K562 (cell line): ENCODE results near the gene SPAG9. TPM values are rescaled to one million over a fixed set of nuclear protein-coding genes. Genes with fewer than 3 reads are reported as not detected.

ENCODE experiments used
- ASH1L ChIP-seq: fragments of 450-650 bp; IDR thresholded peaks from 2 replicates; pipeline ENCODE4 v1.6.1; 2018; ENCODE audit warnings: borderline replicate concordance, mild to moderate bottlenecking, low read depth; ENCODE audit not compliant: partially characterized antibody
- CXXC5 ChIP-seq: fragments of 250-450 bp; sonication (Bioruptor Pico); IDR thresholded peaks from 2 replicates; pipeline ENCODE4 v1.8.0; 2022; ENCODE audit warnings: inconsistent platforms, mild to moderate bottlenecking, moderate library complexity
- DACH1 ChIP-seq: fragments of 450-650 bp; IDR thresholded peaks from 2 replicates; pipeline ENCODE4 v1.6.1; 2018; ENCODE audit not compliant: partially characterized antibody
- HDAC1 ChIP-seq, 2 experiments: fragments of 450-650 bp; IDR thresholded peaks; 2 replicates each; pipeline ENCODE4 v1.6.1; 2016 to 2017; ENCODE audit warnings: inconsistent platforms in 1 of 2, mild to moderate bottlenecking in 1 of 2, moderate library complexity in 1 of 2
- KDM5B ChIP-seq: fragments of 200-600 bp; sonication (generic); IDR thresholded peaks from 2 replicates; pipeline ENCODE4 v1.6.1; 2012; ENCODE audit warnings: low read depth, mild to moderate bottlenecking, moderate library complexity, low read length, control low read depth, inconsistent platforms; ENCODE audit not compliant: insufficient replicate concordance
- SETDB1 ChIP-seq: IDR thresholded peaks from one replicate; pipeline ENCODE4 v1.6.1; 2012; ENCODE audit warnings: low read length, control low read depth, inconsistent platforms
- SMAD3 ChIP-seq: fragments of 450-650 bp; formaldehyde crosslinking; conservative IDR thresholded peaks from 2 replicates; pipeline ENCODE4 v1.4.0; 2020; ENCODE audit warnings: mild to moderate bottlenecking
- SRSF1 ChIP-seq: fragments of 200-400 bp; formaldehyde crosslinking; IDR thresholded peaks from 2 replicates; pipeline ENCODE4 v1.6.1; 2017; ENCODE audit warnings: mild to moderate bottlenecking, low read depth, low read length, moderate library complexity
- TARDBP ChIP-seq: fragments of 450-650 bp; IDR thresholded peaks from 2 replicates; pipeline ENCODE4 v1.6.1; 2016
- TCF7L2 ChIP-seq: fragments of 150-350 bp; IDR thresholded peaks from 2 replicates; pipeline ENCODE4 v1.6.1; 2016; ENCODE audit warnings: low read depth, mild to moderate bottlenecking, low read length, moderate library complexity
- TGIF2 ChIP-seq: sonication (generic); formaldehyde crosslinking; IDR thresholded peaks from 2 replicates; pipeline ENCODE4 v1.8.1; 2022; ENCODE audit warnings: mild to moderate bottlenecking, missing genetic modification reagents, moderate library complexity
- ZNF263 ChIP-seq: sonication (generic); formaldehyde crosslinking; IDR thresholded peaks from 2 replicates; pipeline ENCODE4 v1.8.0; 2022; ENCODE audit warnings: mild to moderate bottlenecking, missing genetic modification reagents, borderline replicate concordance
- ZSCAN29 ChIP-seq: fragments of 450-650 bp; IDR thresholded peaks from 2 replicates; pipeline ENCODE4 v1.6.1; 2017
- polyA plus RNA-seq, 8 experiments: library from polyadenylated mRNA; depleted of rRNA in 4 of 8; stranded (reverse) in 5 of 8; unstranded in 3 of 8; fragments of >200 nt; fragmentation: Nextera tagmentation in 2 of 8; fragmentation: Illumina TruSeq in 1 of 8; extraction: Ambion mirVana in 2 of 8; extraction: Trizol in 1 of 8; gene quantifications; 2 replicates each; pipeline versions ENCODE4 v1.2.1 to v1.2.3, GENCODE V29; 2011 to 2014; ENCODE audit warnings: inconsistent platforms in 1 of 8, missing spikeins in 1 of 8
- total RNA-seq, 7 experiments: library from RNA; depleted of rRNA in 6 of 7; stranded (reverse); fragments of >200 nt in 6 of 7; fragmentation: Illumina TruSeq in 2 of 7; extraction: Trizol in 2 of 7; gene quantifications; 2 replicates each; pipeline versions ENCODE4 v1.2.1 to v1.2.3, GENCODE V29; 2011 to 2021; ENCODE audit warnings: low replicate concordance in 1 of 7
- TF ChIP-seq, protein P1 (sequence below): sonication (generic); formaldehyde crosslinking; IDR thresholded peaks from 2 replicates; pipeline ENCODE4 v1.8.1; 2023; ENCODE audit warnings: mild to moderate bottlenecking, missing genetic modification reagents
- TF ChIP-seq, protein P2 (sequence below): fragments of 150-350 bp; IDR thresholded peaks from 2 replicates; pipeline ENCODE4 v1.6.1; 2014; ENCODE audit warnings: low read depth, mild to moderate bottlenecking, low read length, borderline replicate concordance
- TF ChIP-seq, protein P3 (sequence below): sonication (generic); formaldehyde crosslinking; IDR thresholded peaks from 2 replicates; pipeline ENCODE4 v1.8.0; 2022; ENCODE audit warnings: missing genetic modification reagents, mild to moderate bottlenecking, borderline replicate concordance
- TF ChIP-seq, protein P4 (sequence below): fragments of 450-650 bp; IDR thresholded peaks from 2 replicates; pipeline ENCODE4 v1.6.1; 2018; ENCODE audit not compliant: partially characterized antibody

The SPAG9 gene
- total and polyA plus RNA-seq, 9 of the 15 experiments (the other 6 are each of a cell fraction or from before 2014, with no cell fraction given) = 12.2 to 99.2 (median 58.2) TPM

DNA sequence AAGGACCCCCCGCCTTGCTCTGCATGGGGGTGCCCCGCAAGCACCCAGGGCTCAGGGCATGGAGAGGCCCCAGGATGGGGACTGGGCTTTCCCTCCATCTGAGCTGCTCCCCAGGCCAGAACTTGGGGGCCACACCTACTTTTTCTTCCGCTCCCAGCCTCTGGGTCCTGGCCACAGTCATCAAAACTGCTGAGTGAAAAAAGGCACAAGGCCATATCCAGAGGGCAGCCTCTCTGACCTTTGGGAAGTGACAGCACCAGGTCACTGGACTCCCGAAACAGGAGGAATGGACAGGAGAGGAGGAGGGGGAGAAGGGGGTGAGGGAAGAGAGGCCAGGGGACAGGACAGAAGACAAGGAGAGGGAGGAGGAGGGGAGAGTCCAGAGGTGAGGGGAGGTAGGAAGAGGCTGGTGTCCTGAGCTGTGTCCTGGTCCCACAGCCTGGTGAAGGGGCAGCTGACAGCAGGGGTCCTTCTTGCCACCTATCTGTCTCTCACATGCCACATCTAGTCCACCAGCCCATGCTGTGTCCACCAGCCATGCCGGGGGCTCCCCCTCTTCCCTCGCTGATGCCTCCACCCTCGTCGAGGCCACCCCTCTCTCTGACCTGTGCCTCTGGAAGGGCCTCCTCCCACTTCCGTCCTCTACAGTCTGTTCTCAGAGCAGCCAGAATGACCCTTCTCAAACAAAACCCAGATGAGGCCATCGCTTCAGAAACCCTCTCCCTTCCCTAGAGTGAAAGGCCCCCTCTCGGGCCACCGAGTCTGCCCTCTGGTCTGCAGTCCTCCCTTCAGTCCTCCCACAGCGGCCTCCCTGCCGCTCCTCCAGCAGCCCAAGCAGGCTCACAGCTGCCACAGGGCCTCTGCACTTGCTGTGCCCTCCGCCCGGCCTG is 180.6 kb downstream of the SPAG9 start (continued):
- TF ChIP-seq KDM5B = no peak
- TF ChIP-seq, protein P1, sequence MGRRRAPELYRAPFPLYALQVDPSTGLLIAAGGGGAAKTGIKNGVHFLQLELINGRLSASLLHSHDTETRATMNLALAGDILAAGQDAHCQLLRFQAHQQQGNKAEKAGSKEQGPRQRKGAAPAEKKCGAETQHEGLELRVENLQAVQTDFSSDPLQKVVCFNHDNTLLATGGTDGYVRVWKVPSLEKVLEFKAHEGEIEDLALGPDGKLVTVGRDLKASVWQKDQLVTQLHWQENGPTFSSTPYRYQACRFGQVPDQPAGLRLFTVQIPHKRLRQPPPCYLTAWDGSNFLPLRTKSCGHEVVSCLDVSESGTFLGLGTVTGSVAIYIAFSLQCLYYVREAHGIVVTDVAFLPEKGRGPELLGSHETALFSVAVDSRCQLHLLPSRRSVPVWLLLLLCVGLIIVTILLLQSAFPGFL (CRISPR knock-in tag) = no peak
- TF ChIP-seq ZSCAN29 = no peak
- TF ChIP-seq, protein P2, sequence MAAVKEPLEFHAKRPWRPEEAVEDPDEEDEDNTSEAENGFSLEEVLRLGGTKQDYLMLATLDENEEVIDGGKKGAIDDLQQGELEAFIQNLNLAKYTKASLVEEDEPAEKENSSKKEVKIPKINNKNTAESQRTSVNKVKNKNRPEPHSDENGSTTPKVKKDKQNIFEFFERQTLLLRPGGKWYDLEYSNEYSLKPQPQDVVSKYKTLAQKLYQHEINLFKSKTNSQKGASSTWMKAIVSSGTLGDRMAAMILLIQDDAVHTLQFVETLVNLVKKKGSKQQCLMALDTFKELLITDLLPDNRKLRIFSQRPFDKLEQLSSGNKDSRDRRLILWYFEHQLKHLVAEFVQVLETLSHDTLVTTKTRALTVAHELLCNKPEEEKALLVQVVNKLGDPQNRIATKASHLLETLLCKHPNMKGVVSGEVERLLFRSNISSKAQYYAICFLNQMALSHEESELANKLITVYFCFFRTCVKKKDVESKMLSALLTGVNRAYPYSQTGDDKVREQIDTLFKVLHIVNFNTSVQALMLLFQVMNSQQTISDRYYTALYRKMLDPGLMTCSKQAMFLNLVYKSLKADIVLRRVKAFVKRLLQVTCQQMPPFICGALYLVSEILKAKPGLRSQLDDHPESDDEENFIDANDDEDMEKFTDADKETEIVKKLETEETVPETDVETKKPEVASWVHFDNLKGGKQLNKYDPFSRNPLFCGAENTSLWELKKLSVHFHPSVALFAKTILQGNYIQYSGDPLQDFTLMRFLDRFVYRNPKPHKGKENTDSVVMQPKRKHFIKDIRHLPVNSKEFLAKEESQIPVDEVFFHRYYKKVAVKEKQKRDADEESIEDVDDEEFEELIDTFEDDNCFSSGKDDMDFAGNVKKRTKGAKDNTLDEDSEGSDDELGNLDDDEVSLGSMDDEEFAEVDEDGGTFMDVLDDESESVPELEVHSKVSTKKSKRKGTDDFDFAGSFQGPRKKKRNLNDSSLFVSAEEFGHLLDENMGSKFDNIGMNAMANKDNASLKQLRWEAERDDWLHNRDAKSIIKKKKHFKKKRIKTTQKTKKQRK = no peak
- no peak for TF ChIP-seq TCF7L2
- no peak for TF ChIP-seq SRSF1
- no peak for TF ChIP-seq SETDB1
- TF ChIP-seq, protein P3, sequence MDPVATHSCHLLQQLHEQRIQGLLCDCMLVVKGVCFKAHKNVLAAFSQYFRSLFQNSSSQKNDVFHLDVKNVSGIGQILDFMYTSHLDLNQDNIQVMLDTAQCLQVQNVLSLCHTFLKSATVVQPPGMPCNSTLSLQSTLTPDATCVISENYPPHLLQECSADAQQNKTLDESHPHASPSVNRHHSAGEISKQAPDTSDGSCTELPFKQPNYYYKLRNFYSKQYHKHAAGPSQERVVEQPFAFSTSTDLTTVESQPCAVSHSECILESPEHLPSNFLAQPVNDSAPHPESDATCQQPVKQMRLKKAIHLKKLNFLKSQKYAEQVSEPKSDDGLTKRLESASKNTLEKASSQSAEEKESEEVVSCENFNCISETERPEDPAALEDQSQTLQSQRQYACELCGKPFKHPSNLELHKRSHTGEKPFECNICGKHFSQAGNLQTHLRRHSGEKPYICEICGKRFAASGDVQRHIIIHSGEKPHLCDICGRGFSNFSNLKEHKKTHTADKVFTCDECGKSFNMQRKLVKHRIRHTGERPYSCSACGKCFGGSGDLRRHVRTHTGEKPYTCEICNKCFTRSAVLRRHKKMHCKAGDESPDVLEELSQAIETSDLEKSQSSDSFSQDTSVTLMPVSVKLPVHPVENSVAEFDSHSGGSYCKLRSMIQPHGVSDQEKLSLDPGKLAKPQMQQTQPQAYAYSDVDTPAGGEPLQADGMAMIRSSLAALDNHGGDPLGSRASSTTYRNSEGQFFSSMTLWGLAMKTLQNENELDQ = no peak
- TF ChIP-seq CXXC5 (CRISPR knock-in tag) = no peak
- no peak for TF ChIP-seq ASH1L
- TF ChIP-seq TARDBP = no peak
- no peak for TF ChIP-seq SMAD3 (CRISPR knock-in tag)
- no peak for TF ChIP-seq HDAC1 (IDR thresholded peaks at IDR 0.05)
- peak; percentile 85 for TF ChIP-seq ZNF263 (CRISPR knock-in tag)
- TF ChIP-seq TGIF2 (CRISPR knock-in tag) = no peak
- TF ChIP-seq DACH1 = no peak
- TF ChIP-seq, protein P4, sequence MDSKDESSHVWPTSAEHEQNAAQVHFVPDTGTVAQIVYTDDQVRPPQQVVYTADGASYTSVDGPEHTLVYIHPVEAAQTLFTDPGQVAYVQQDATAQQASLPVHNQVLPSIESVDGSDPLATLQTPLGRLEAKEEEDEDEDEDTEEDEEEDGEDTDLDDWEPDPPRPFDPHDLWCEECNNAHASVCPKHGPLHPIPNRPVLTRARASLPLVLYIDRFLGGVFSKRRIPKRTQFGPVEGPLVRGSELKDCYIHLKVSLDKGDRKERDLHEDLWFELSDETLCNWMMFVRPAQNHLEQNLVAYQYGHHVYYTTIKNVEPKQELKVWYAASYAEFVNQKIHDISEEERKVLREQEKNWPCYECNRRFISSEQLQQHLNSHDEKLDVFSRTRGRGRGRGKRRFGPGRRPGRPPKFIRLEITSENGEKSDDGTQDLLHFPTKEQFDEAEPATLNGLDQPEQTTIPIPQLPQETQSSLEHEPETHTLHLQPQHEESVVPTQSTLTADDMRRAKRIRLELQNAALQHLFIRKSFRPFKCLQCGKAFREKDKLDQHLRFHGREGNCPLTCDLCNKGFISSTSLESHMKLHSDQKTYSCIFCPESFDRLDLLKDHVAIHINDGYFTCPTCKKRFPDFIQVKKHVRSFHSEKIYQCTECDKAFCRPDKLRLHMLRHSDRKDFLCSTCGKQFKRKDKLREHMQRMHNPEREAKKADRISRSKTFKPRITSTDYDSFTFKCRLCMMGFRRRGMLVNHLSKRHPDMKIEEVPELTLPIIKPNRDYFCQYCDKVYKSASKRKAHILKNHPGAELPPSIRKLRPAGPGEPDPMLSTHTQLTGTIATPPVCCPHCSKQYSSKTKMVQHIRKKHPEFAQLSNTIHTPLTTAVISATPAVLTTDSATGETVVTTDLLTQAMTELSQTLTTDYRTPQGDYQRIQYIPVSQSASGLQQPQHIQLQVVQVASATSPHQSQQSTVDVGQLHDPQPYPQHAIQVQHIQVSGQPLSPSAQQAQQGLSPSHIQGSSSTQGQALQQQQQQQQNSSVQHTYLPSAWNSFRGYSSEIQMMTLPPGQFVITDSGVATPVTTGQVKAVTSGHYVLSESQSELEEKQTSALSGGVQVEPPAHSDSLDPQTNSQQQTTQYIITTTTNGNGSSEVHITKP = peak; percentile 32
